SK-N-DZ (cell line): Measurements from ENCODE around the gene IFIT5.
"Not testable (repeated sequence)": the region's sequence is repeated elsewhere in the genome, so short reads cannot be mapped to it uniquely, and the experiment has no call there.

Experiments used
- DNase-seq: peaks from one replicate; pipeline ENCODE4 v3.0.0-alpha.2; 2015; ENCODE audit warnings: low spot score

Gene IFIT5

GRCh38 chr10:89428877-89429276 lies 14.5 kb downstream of the IFIT5 start:
- no peak for DNase-seq

GRCh38 chr10:89431977-89432376 lies 17.6 kb downstream of the IFIT5 start:
- no peak for DNase-seq

GRCh38 chr10:89438525-89438924 lies 24.2 kb downstream of the IFIT5 start:
- DNase-seq = no peak

GRCh38 chr10:89440226-89441009 lies 26.1 kb downstream of the IFIT5 start:
- no peak for DNase-seq

GRCh38 chr10:89442289-89442688 lies 27.9 kb downstream of the IFIT5 start:
- DNase-seq = no peak

GRCh38 chr10:89444819-89445218 lies 30.5 kb downstream of the IFIT5 start:
- DNase-seq = not testable (repeated sequence)

- no peak for DNase-seq
Observed at GRCh38 chr10:89450901-89451300, 36.5 kb downstream of the IFIT5 start.

GRCh38 chr10:89452193-89452592 lies 37.8 kb downstream of the IFIT5 start:
- no peak for DNase-seq

- DNase-seq = no peak
Observed at GRCh38 chr10:89454561-89455347, 40.4 kb downstream of the IFIT5 start.

GRCh38 chr10:89458291-89458690 lies 43.9 kb downstream of the IFIT5 start:
- DNase-seq = no peak

GRCh38 chr10:89458784-89459183 lies 44.4 kb downstream of the IFIT5 start:
- no peak for DNase-seq

- DNase-seq = no peak
Observed at GRCh38 chr10:89463846-89464537, 49.6 kb downstream of the IFIT5 start.

GRCh38 chr10:89465196-89465595 lies 50.8 kb downstream of the IFIT5 start:
- DNase-seq = no peak

- peak; percentile 22 for DNase-seq
Observed at GRCh38 chr10:89466599-89467035, 52.2 kb downstream of the IFIT5 start.

GRCh38 chr10:89468191-89468965 lies 54.0 kb downstream of the IFIT5 start:
- no peak for DNase-seq

- DNase-seq = no peak
Observed at GRCh38 chr10:89469517-89469916, 55.1 kb downstream of the IFIT5 start.
